Lung (tissue), 12 donors: Measurements from ENCODE around the gene TMCC1. TPM values are rescaled to one million over a fixed set of nuclear protein-coding genes. Genes with fewer than 3 reads are reported as not detected.

Source experiments
- ATAC-seq: fragments of 200-7000 bp; cut with Tn5 transposase; one replicate; pipeline ENCODE4 v1.9.1; 2020; ENCODE audit warnings: moderate number of reproducible peaks; ENCODE audit not compliant: insufficient read depth, low FRiP score
- DNase-seq, 3 donors: peaks; one replicate each; pipeline ENCODE4 v3.0.0-alpha.2; 2013 to 2017
- H3K27ac ChIP-seq, 2 donors: one replicate each; pipeline ENCODE4 v1.5.1; 2013; ENCODE audit warnings: mild to moderate bottlenecking in 2 of 2, moderate library complexity in 2 of 2, control low read depth in 1 of 2, inconsistent platforms in 1 of 2, low read depth in 1 of 2, low read length in 1 of 2
- H3K27me3 ChIP-seq, 3 donors: one replicate each; pipeline ENCODE4 v1.5.1; 2013; ENCODE audit warnings: low read length in 2 of 3; ENCODE audit not compliant: control insufficient read depth in 3 of 3, insufficient read depth in 3 of 3
- H3K36me3 ChIP-seq, 4 donors: one replicate each; pipeline ENCODE4 v1.5.1; 2013; ENCODE audit warnings: low read length in 4 of 4, mild to moderate bottlenecking in 1 of 4, moderate library complexity in 1 of 4; ENCODE audit not compliant: control insufficient read depth in 4 of 4, insufficient read depth in 4 of 4
- H3K4me1 ChIP-seq, 5 donors: one replicate each; pipeline ENCODE4 v1.5.1; 2013; ENCODE audit warnings: low read length in 5 of 5, mild to moderate bottlenecking in 2 of 5, moderate library complexity in 1 of 5; ENCODE audit not compliant: control insufficient read depth in 5 of 5, insufficient read depth in 5 of 5
- H3K4me3 ChIP-seq: one replicate; pipeline ENCODE4 v1.5.1; 2013; ENCODE audit warnings: mild to moderate bottlenecking, control low read depth, moderate library complexity
- H3K9ac ChIP-seq, 2 donors: one replicate each; pipeline ENCODE4 v1.5.1; 2013; ENCODE audit warnings: low read length in 2 of 2, control low read depth in 1 of 2; ENCODE audit not compliant: insufficient read depth in 1 of 2
- H3K9me3 ChIP-seq, 4 donors: one replicate each; pipeline ENCODE4 v1.5.1; 2013; ENCODE audit warnings: low read length in 3 of 4, mild to moderate bottlenecking in 1 of 4, moderate library complexity in 1 of 4; ENCODE audit not compliant: control insufficient read depth in 4 of 4, insufficient read depth in 3 of 4
- WGBS, 2 donors: extraction: QIAGEN DNeasy Blood & Tissue Kit; methylation state at CpG; one replicate each; pipeline ENCODE4 v1.1.7; 2013; 5-methylcytosine and 5-hydroxymethylcytosine counted together
- polyA plus RNA-seq, 2 donors: library from polyadenylated mRNA; stranded (reverse); fragments of 200-250 nt; gene quantifications; one replicate each; pipeline ENCODE4 v1.2.1, GENCODE V29; 2013
- total RNA-seq, 2 donors: library from RNA; depleted of rRNA in 1 of 2; stranded (reverse); fragments of >200 nt in 1 of 2; gene quantifications; one replicate each; pipeline ENCODE4 v1.2.1, GENCODE V29; 2014 to 2021
- TF ChIP-seq, protein P1 (sequence below): IDR thresholded peaks from 2 replicates; pipeline ENCODE4 v1.5.1; 2012; ENCODE audit warnings: mild to moderate bottlenecking; ENCODE audit errors: control extremely low read depth, extremely low read depth
- donor health status: control.
- donor health status: control.
- donor health status: Bipolar disorder and iron deficiency.
- donor health status: healthy.
- donor health status: DM: yes; HTN: yes; CAD: no.

Gene TMCC1
- total and polyA plus RNA-seq, 4 donors, result 8.7 to 39.4 (median 22.8) TPM

- Histone ChIP-seq H3K9me3 (no peaks in the 10 kb centered on the region), H3K4me3 (no peak overlapping the region), H3K27ac (peak overlapping the region; percentile 4 to 56), H3K27me3 (no peaks in the 10 kb centered on the region), H3K9ac (peak overlapping the region in 1 of 2 donors; percentile 88), H3K36me3 (no peaks in the 10 kb centered on the region), H3K4me1 (peaks cover 0 to 9% (median 6%) of the 10 kb centered on the region in 5 donors)
- DNase-seq, result peak; percentile 88 to 94 (median 93)
- TF ChIP-seq, protein P1, sequence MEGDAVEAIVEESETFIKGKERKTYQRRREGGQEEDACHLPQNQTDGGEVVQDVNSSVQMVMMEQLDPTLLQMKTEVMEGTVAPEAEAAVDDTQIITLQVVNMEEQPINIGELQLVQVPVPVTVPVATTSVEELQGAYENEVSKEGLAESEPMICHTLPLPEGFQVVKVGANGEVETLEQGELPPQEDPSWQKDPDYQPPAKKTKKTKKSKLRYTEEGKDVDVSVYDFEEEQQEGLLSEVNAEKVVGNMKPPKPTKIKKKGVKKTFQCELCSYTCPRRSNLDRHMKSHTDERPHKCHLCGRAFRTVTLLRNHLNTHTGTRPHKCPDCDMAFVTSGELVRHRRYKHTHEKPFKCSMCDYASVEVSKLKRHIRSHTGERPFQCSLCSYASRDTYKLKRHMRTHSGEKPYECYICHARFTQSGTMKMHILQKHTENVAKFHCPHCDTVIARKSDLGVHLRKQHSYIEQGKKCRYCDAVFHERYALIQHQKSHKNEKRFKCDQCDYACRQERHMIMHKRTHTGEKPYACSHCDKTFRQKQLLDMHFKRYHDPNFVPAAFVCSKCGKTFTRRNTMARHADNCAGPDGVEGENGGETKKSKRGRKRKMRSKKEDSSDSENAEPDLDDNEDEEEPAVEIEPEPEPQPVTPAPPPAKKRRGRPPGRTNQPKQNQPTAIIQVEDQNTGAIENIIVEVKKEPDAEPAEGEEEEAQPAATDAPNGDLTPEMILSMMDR, result no peak
- no peak for ATAC-seq
- WGBS, 2 donors, result 58 to 79% methylated on average over 11 of the region's 11 CpGs
Measured at GRCh38 chr3:129688271-129688895, 205.1 kb downstream of the TMCC1 start.

DNA sequence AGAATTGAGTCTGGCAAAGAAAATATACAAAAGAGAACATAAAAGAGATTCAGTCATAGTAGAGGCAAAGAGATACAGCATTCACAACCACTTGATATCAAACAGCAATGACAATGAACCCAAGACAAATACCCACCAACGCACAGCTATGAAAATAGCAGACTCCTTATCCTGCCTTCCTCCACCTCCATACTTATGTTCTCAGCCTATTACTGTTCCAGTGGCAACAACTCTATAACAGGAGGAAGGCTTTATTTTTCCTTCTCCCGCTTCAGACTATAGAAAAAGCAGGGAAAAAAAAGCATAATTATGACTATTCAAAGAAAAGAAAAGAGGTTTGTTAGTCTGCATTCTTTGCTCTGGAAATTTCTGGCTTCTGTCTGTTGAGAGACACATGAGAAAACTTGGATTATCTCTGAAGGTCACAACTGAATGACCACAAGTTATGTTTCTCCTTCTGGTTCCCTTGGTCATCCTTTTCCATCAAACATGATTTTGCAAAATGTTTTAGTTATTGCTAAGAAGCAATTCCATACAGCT lies 205.9 kb downstream of the TMCC1 start:
- 94 to 96% methylated on average over 2 of the region's 2 CpGs for WGBS, 2 donors
- no peaks in the 10 kb centered on the region for H3K36me3 ChIP-seq
- TF ChIP-seq, protein P1, result no peak
- ATAC-seq, result no peak
- no peak for DNase-seq
- peaks cover 0 to 9% (median 6%) of the 10 kb centered on the region in 5 donors for H3K4me1 ChIP-seq
- peak overlapping the region in 1 of 2 donors; percentile 88 for H3K9ac ChIP-seq
- H3K27me3 ChIP-seq, result no peaks in the 10 kb centered on the region
- peak overlapping the region in 1 of 2 donors; percentile 56 for H3K27ac ChIP-seq
- no peaks in the 10 kb centered on the region for H3K9me3 ChIP-seq
- H3K4me3 ChIP-seq, result no peak overlapping the region

GRCh38 chr3:129686941-129687340 lies 206.6 kb downstream of the TMCC1 start:
- Histone ChIP-seq H3K36me3 (no peaks in the 10 kb centered on the region), H3K9me3 (no peaks in the 10 kb centered on the region), H3K27ac (no peak overlapping the region), H3K9ac (no peak overlapping the region), H3K27me3 (no peaks in the 10 kb centered on the region), H3K4me1 (peaks cover 0 to 9% (median 6%) of the 10 kb centered on the region in 5 donors), H3K4me3 (no peak overlapping the region)
- TF ChIP-seq, protein P1, result no peak
- WGBS, 2 donors, result 65 to 69% methylated on average over 2 of the region's 2 CpGs
- peak; percentile 56 for ATAC-seq
- no peak for DNase-seq
